ENCODE data around the gene SFXN1. TPM values are rescaled to one million over a fixed set of nuclear protein-coding genes. Genes with fewer than 3 reads are reported as not detected.

The SFXN1 gene
- total and polyA plus RNA-seq, 9 of the 15 experiments (the other 6 are each of a cell fraction or from before 2014, with no cell fraction given) = 31.8 to 261 (median 113) TPM

DNA sequence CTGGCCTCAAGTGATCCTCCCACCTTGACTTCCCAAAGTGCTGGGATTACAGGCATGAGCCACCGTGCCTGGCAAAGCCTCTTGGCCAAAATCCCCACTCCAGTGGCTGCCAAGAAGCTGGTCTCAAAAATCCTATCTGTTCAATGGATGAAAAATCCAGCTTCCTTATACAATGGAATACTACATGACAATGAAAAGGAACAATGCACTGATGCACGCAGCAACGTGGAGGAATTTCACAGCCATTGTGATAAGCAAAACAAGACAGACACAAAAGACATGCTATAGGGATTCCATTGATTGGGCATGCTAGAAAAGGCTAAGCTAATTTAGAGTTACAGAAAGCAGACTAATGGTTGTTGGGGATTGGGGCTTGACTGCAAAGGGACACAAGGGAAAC is 13.1 kb upstream of the SFXN1 start (continued):
- TF ChIP-seq, protein P1, sequence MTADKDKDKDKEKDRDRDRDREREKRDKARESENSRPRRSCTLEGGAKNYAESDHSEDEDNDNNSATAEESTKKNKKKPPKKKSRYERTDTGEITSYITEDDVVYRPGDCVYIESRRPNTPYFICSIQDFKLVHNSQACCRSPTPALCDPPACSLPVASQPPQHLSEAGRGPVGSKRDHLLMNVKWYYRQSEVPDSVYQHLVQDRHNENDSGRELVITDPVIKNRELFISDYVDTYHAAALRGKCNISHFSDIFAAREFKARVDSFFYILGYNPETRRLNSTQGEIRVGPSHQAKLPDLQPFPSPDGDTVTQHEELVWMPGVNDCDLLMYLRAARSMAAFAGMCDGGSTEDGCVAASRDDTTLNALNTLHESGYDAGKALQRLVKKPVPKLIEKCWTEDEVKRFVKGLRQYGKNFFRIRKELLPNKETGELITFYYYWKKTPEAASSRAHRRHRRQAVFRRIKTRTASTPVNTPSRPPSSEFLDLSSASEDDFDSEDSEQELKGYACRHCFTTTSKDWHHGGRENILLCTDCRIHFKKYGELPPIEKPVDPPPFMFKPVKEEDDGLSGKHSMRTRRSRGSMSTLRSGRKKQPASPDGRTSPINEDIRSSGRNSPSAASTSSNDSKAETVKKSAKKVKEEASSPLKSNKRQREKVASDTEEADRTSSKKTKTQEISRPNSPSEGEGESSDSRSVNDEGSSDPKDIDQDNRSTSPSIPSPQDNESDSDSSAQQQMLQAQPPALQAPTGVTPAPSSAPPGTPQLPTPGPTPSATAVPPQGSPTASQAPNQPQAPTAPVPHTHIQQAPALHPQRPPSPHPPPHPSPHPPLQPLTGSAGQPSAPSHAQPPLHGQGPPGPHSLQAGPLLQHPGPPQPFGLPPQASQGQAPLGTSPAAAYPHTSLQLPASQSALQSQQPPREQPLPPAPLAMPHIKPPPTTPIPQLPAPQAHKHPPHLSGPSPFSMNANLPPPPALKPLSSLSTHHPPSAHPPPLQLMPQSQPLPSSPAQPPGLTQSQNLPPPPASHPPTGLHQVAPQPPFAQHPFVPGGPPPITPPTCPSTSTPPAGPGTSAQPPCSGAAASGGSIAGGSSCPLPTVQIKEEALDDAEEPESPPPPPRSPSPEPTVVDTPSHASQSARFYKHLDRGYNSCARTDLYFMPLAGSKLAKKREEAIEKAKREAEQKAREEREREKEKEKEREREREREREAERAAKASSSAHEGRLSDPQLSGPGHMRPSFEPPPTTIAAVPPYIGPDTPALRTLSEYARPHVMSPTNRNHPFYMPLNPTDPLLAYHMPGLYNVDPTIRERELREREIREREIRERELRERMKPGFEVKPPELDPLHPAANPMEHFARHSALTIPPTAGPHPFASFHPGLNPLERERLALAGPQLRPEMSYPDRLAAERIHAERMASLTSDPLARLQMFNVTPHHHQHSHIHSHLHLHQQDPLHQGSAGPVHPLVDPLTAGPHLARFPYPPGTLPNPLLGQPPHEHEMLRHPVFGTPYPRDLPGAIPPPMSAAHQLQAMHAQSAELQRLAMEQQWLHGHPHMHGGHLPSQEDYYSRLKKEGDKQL (CRISPR knock-in tag; IDR thresholded peaks at IDR 0.05; ENCODE audit: borderline replicate concordance) = no peak
- TF ChIP-seq, protein P2, sequence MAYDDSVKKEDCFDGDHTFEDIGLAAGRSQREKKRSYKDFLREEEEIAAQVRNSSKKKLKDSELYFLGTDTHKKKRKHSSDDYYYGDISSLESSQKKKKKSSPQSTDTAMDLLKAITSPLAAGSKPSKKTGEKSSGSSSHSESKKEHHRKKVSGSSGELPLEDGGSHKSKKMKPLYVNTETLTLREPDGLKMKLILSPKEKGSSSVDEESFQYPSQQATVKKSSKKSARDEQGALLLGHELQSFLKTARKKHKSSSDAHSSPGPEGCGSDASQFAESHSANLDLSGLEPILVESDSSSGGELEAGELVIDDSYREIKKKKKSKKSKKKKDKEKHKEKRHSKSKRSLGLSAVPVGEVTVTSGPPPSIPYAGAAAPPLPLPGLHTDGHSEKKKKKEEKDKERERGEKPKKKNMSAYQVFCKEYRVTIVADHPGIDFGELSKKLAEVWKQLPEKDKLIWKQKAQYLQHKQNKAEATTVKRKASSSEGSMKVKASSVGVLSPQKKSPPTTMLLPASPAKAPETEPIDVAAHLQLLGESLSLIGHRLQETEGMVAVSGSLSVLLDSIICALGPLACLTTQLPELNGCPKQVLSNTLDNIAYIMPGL (CRISPR knock-in tag; IDR thresholded peaks at IDR 0.05) = no peak
- TF ChIP-seq SMARCB1 (IDR thresholded peaks at IDR 0.05; ENCODE audit: insufficient read length, low read depth) (no peak), KLF6 (CRISPR knock-in tag; IDR thresholded peaks at IDR 0.05; ENCODE audit: borderline replicate concordance) (no peak), TCF7 (IDR thresholded peaks at IDR 0.05; ENCODE audit: borderline replicate concordance) (no peak), NR3C1 (CRISPR knock-in tag; IDR thresholded peaks at IDR 0.05) (no peak), MAZ (CRISPR knock-in tag; conservative IDR thresholded peaks at IDR 0.05 in 1 of 2, IDR thresholded peaks at IDR 0.05 in 1 of 2) (no peak)
- TF ChIP-seq, protein P3, sequence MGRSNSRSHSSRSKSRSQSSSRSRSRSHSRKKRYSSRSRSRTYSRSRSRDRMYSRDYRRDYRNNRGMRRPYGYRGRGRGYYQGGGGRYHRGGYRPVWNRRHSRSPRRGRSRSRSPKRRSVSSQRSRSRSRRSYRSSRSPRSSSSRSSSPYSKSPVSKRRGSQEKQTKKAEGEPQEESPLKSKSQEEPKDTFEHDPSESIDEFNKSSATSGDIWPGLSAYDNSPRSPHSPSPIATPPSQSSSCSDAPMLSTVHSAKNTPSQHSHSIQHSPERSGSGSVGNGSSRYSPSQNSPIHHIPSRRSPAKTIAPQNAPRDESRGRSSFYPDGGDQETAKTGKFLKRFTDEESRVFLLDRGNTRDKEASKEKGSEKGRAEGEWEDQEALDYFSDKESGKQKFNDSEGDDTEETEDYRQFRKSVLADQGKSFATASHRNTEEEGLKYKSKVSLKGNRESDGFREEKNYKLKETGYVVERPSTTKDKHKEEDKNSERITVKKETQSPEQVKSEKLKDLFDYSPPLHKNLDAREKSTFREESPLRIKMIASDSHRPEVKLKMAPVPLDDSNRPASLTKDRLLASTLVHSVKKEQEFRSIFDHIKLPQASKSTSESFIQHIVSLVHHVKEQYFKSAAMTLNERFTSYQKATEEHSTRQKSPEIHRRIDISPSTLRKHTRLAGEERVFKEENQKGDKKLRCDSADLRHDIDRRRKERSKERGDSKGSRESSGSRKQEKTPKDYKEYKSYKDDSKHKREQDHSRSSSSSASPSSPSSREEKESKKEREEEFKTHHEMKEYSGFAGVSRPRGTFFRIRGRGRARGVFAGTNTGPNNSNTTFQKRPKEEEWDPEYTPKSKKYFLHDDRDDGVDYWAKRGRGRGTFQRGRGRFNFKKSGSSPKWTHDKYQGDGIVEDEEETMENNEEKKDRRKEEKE (IDR thresholded peaks at IDR 0.05; ENCODE audit: borderline replicate concordance in 1 of 2, control insufficient read depth in 1 of 2, low read depth in 2 of 2, low read length in 1 of 2) = no peak

Measured in K562 (cell line).